Activated T-cell treated with anti-CD3 and anti-CD28 coated beads for 1 hour (primary cell): ENCODE results near the gene CYSLTR2.
"Not testable (repeated sequence)": the region's sequence is repeated elsewhere in the genome, so short reads cannot be mapped to it uniquely, and the experiment has no call there.

ENCODE experiments used
- DNase-seq: peaks from one replicate; pipeline ENCODE4 v3.0.0-alpha.2; 2020; ENCODE audit warnings: low read depth

The CYSLTR2 gene

GRCh38 chr13:48693998-48694397 is 40.3 kb downstream of the CYSLTR2 start:
- no peak for DNase-seq

GRCh38 chr13:48695776-48696175 is 42.0 kb downstream of the CYSLTR2 start:
- DNase-seq, result no peak

GRCh38 chr13:48696676-48697075 is 42.9 kb downstream of the CYSLTR2 start:
- DNase-seq, result not testable (repeated sequence)

DNA sequence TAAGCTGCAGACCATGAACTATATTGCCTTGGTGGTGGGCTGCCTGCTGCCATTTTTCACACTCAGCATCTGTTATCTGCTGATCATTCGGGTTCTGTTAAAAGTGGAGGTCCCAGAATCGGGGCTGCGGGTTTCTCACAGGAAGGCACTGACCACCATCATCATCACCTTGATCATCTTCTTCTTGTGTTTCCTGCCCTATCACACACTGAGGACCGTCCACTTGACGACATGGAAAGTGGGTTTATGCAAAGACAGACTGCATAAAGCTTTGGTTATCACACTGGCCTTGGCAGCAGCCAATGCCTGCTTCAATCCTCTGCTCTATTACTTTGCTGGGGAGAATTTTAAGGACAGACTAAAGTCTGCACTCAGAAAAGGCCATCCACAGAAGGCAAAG is 53.7 kb downstream of the CYSLTR2 start:
- DNase-seq, result no peak

DNA sequence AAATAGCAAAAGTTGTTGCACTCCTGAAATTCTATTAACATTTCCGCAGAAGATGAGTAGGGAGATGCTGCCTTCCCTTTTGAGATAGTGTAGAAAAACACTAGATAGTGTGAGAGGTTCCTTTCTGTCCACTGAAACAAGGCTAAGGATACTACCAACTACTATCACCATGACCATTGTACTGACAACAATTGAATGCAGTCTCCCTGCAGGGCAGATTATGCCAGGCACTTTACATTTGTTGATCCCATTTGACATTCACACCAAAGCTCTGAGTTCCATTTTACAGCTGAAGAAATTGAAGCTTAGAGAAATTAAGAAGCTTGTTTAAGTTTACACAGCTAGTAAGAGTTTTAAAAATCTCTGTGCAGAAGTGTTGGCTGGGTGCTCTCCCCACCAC is 55.0 kb downstream of the CYSLTR2 start:
- no peak for DNase-seq

DNA sequence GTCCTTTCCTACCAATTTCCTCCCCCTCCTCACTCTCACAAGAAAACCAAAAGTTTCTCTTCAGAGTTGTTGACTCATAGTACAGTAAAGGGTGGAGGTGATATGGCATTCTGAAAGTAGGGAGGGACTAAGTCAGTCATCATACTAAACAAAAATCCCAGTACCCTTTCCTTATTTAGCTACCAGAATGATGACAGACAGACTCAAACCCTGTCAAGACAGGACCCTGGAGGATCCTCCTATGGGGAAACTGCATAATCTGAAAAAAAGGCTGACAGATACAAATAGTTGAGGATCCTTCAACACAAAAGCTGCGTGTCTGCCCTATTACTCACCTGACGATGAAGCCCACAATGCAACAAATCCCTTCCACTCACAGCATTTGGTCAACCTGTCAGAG is 55.5 kb downstream of the CYSLTR2 start:
- DNase-seq, result no peak

- DNase-seq, result no peak
These were observed 56.4 kb downstream of the CYSLTR2 start for GRCh38 chr13:48710160-48710559.

DNA sequence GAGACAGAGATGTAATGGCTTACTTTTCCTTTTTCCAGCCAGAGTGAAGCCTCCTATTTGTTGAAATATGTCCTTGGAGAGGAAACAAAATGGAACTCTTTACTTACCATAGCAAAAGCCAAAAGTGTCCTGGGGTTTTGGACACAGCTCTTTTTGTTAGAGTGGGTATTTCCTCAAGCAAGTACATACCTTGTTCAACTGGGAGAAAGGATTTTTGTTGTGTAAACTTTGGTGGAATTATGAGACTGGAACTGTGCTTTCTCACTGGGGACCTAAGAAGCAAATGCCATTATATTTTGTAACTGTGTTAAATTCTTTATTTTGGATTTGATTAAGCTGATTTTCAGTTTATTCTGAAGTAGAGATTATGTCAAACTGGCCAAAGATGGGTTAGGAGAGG is 58.4 kb downstream of the CYSLTR2 start:
- DNase-seq, result no peak

DNA sequence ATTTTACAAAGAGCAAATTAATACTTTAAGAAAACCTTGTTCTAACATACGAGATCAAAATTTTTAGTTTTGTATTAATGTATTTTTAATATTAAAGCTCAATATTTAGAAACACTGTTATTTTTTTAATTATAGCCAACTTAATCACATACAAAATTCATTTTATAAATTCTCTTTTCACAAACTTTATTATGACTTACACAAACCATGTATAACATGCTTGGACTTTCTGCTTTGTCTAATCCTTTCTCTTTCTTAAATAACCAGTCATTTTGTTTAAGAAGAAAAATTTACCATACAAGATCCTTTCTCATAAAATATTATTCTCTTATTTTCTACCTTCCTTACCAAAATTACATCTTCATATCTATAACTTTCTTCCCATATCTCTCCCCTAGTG is 62.2 kb downstream of the CYSLTR2 start:
- DNase-seq, result no peak

DNA sequence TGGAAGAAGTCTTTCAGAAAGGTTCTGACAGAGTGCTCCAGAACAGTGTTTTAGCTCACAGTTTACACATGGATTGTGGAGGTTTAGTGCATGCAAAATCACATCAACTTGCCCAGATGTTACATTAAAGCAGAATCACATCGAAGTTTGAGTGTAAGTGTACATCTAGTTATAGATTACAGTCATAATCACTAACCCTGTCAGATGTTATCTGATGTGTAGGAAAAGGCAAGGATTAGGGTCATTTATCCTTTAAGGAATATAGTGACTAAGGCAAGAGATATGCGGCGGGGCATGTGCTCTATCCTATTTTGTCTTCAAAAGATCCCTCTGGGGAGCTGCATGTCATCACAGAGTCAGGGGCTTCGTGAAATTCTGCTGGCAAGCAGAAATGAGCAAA is 66.9 kb downstream of the CYSLTR2 start:
- no peak for DNase-seq

- DNase-seq, result no peak
These were observed 69.4 kb downstream of the CYSLTR2 start for GRCh38 chr13:48723168-48723567.

GRCh38 chr13:48725271-48725670 is 71.5 kb downstream of the CYSLTR2 start:
- no peak for DNase-seq

DNA sequence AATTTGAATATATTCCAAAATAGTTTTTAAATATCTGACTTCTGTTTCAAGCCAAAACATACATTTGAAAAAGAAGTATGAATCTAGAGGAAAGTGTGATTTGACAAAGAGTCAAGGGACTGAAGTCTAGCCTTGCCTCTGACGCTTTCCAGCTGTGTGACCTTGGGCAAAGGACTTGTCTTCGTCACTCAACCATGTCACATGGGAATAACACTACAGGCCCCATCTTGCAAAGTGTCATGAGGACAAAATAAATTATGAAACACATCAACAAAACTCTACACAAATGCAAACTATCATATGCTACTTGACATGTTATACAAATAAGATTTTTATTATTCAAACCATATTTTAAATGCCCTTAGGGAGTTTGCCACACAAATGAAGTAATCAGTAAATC is 73.0 kb downstream of the CYSLTR2 start:
- no peak for DNase-seq

GRCh38 chr13:48727241-48728011 is 73.7 kb downstream of the CYSLTR2 start:
- no peak for DNase-seq

DNA sequence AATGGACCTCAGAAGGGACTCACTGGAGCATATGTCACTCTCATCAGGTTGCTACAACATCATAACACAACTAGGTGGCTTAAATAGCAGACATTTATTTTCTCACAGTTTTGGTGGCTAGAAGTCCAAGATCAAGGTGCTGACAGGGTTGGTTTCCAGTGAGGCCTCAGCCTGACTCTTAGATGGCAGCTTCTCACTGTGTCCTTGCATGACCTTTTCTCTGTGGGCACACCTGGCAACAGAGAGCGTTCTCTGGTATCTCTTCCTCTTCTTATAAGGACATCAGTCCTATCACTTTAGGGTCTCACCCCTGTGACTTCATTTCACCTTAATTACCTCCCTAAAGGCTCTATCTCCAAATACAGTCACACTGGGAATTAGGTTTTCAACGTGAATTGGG is 74.5 kb downstream of the CYSLTR2 start:
- DNase-seq, result no peak

DNA sequence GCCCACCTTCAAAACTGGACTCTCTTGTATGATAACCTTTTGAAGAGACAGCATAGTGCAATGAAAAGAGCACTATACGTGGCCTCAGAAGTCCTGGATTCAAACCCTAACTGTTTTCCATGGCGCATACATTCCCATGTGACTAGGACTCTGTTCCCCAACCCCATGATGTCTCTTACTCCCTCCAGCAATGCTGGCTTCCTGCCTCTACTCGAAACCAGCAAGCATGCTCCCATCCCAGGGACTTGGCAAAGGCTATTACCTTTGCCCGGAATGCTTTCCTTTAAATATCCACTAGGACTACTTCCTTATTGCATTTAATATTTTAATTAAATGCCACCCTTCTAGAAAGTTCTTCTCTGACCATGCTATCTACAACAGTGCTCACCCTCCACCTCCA is 75.1 kb downstream of the CYSLTR2 start:
- DNase-seq, result no peak

DNA sequence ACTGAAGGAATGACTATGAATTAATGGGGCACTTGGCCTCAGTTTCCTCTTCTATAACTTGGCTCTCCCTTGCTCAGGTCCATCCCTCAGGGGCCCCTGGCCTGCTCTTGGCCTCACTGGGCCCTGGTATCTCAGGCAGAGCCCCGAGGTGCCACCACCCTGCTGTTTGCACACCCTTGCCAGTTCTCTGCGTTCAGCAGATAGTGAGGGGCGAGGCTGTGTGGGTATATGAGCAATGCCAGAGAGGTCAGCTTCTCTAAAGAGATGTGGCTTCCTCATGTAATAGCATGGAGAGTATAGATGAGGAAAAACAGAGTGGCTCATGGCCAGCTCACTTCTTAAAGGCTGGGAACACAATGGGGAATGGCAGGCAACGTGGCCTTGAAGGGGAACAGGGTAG is 76.1 kb downstream of the CYSLTR2 start:
- no peak for DNase-seq

DNA sequence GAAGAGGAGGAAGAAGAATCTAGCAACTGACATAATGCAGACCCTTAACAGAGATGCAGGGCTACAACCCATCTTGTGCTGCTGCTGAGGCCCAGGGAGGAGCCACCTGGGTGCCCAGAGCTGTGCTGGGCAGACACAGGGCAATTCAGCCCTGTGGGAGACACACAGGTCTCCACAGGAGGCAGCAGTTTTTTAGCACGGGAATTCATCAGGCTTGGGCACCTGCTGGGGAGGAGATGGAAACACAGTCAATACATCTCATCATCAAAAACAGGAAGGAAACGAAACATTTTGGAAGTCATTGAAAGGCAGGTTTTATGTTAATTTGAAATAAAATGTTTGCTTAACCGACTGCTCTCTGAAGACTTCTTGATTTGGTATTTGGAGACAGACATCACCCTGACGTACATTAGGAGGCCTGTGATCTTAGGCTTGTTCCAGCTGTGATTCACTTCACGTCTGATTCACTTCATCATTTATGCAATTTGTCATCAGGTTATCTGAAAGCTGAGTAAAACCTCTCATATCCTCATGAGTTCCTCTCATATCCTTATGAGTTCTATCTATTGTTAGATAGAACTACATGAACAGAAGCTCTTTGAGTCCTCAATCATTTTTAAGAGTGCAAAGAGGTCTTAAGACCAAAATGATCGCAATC is 77.4 kb downstream of the CYSLTR2 start:
- no peak for DNase-seq

DNA sequence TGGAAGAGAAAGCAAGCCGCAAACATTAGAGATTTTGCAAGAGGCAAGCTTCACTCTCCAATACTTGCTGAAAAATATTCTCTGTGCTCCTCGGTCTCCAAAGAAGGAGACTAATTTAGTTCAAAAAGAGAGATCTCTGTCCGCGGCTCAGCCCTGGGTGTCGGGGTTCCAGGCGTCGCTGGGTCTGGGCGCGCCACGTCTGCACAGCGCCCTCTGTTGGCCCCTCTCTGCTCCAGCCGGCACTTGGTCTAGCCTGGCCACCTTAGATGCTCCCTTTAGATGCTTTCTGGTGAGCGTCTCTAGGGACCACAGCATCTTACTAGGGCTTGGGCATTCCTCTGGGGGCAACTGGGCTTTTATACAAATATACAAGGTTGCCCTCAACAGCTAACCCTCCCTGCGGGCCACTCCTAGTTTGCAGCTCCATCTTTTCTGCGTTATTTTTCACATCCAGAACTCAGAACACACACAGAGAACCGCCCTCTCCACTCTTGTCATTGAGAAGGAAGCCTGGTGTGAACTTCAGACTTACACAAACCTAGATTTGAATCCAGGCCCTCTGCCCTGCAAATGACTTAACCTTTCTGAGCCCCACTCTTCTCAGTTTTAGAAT is 78.3 kb downstream of the CYSLTR2 start:
- peak; percentile 49 for DNase-seq

DNA sequence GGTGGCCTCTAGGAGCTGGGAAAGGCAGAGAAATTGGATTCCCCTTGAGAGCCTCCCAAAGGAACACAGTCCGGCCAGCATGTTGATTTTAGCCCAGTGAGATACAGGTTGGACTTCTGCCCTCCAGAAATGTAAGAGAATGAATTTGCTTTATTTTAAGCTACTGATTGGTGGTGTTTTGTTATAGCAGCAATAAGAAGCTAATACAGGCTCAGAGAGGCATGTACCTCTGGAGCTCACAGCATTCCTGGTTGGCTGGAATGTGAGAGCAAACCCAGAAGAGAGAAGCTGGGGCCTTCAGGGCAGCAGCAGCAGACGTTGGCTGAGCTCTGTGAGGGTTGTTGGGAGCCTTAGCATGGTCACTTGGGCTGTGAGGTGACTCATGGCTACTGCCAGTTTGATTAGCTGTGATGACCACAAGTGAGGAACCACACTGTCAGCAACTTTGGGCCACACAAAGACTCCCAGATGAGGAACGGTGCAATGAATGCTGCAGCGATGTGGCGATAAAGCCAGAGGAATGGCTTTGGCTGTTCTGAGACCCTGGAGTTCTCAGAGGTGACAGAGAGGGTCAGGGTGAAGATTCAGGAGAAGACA is 80.1 kb downstream of the CYSLTR2 start:
- DNase-seq, result no peak

DNA sequence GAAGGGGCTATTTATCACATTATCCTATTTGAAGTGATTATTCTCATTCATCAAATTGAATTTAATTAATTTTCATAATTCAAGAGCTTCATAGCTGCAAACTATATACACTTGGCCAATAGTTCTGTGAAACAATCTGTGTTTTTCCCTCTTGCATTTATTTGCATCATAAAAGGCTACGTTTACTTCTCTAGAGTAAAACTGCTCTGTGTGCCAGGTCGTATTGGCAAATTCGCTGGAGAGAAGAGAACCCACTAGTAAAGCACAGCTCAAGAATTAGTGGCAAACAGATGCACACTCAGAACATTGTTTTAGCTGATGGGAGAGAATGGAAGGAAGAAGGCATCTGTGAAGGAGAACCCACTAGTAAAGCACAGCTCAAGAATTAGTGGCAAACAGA is 81.8 kb downstream of the CYSLTR2 start:
- no peak for DNase-seq

DNA sequence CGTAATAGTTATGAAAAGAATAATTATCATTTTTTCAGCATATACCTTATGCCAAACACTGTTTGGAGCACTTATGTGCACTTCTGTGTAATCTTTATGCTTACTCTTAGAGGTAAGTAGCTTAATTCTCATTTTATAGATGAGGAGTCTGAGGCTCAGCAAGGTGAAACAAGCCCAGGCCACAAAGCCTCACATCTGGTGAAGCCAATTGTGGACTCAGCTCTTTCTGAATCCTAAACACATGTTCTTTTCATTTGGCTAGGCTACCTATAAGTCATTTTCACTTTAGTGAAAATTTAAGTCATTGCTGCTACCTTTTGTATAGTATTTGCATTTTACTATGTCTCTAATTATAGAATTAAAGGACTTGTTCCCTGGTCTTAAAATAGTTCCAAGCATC is 84.0 kb downstream of the CYSLTR2 start:
- DNase-seq, result no peak

DNA sequence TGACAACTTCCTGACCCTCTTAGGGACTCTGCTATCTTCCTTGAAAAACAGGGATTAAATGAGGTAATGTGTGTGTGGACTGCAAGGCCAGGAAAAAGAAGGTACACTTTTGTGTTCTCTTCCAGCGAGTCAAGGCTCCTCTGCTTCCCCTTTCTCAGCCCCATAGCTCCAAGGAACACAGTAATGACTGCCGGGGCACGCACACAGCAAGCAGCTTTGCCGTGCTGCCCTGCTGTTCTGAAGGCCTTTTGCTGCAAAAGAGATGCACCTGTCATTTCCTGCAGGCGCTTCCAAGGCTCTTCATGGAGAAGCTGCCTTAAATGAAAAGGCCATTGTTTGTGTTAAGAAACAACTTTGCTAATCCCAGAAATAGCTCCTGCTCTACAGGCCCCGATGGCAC is 84.6 kb downstream of the CYSLTR2 start:
- DNase-seq, result no peak
